HepG2 (cell line): ENCODE measurements around the gene PHACTR1. TPM values are rescaled to one million over a fixed set of nuclear protein-coding genes. Genes with fewer than 3 reads are reported as not detected.

Source experiments
- DMAP1 ChIP-seq: IDR thresholded peaks from 2 replicates; pipeline ENCODE4 v1.6.1; 2016
- HOXD1 ChIP-seq: sonication (generic); formaldehyde crosslinking; IDR thresholded peaks from 2 replicates; pipeline ENCODE4 v1.5.0; 2020; ENCODE audit warnings: missing genetic modification reagents
- KDM5A ChIP-seq: fragments of 200-600 bp; sonication (generic); IDR thresholded peaks from 2 replicates; pipeline ENCODE4 v1.7.0; 2018; ENCODE audit warnings: antibody characterized with exemption, mild to moderate bottlenecking, low read length, borderline replicate concordance
- NR2F1 ChIP-seq, 2 experiments: fragments of 450-650 bp in 1 of 2; formaldehyde crosslinking in 1 of 2; IDR thresholded peaks; 2 replicates each; pipeline versions ENCODE4 v1.5.0 to v1.6.1; 2016 to 2020; ENCODE audit warnings: mild to moderate bottlenecking in 1 of 2, missing compliant biosample characterization in 1 of 2, missing genetic modification reagents in 1 of 2, moderate library complexity in 1 of 2
- RFX5 ChIP-seq: IDR thresholded peaks from 2 replicates; pipeline ENCODE4 v1.6.1; 2011; ENCODE audit warnings: low read depth, low read length, improper control_type of control experiment
- SAP130 ChIP-seq: IDR thresholded peaks from 2 replicates; pipeline ENCODE4 v1.6.1; 2016; ENCODE audit warnings: low read depth
- SNAPC2 ChIP-seq: sonication (generic); formaldehyde crosslinking; IDR thresholded peaks from 2 replicates; pipeline ENCODE4 v1.8.1; 2022; ENCODE audit warnings: mild to moderate bottlenecking, missing genetic modification reagents
- TCF7 ChIP-seq: sonication (generic); IDR thresholded peaks from 2 replicates; pipeline ENCODE4 v1.6.1; 2016; ENCODE audit warnings: antibody characterized with exemption, low read depth
- ZNF484 ChIP-seq: sonication (generic); formaldehyde crosslinking; IDR thresholded peaks from 2 replicates; pipeline ENCODE4 v1.5.1; 2020; ENCODE audit warnings: mild to moderate bottlenecking, low read depth, missing genetic modification reagents, borderline replicate concordance
- ZSCAN30 ChIP-seq: sonication (generic); formaldehyde crosslinking; IDR thresholded peaks from 2 replicates; pipeline ENCODE4 v1.5.0; 2020; ENCODE audit warnings: mild to moderate bottlenecking, missing genetic modification reagents
- polyA plus RNA-seq, 8 experiments: library from polyadenylated mRNA; depleted of rRNA in 3 of 8; stranded (reverse) in 7 of 8; unstranded in 1 of 8; fragments of >200 nt; fragmentation: Illumina TruSeq in 4 of 8; extraction: Trizol in 4 of 8; gene quantifications; 2 replicates each; pipeline versions ENCODE4 v1.2.1 to v1.2.3, GENCODE V29; 2011 to 2016; ENCODE audit warnings: low read depth in 4 of 8, missing spikeins in 1 of 8, mixed read lengths in 1 of 8; ENCODE audit not compliant: insufficient read depth in 1 of 8
- total RNA-seq, 5 experiments: library from RNA; depleted of rRNA; stranded (reverse); fragments of >200 nt; fragmentation: Illumina TruSeq; extraction: Trizol; gene quantifications; 2 replicates each; pipeline ENCODE4 v1.2.3, GENCODE V29; 2016; ENCODE audit warnings: low read depth in 1 of 5
- TF ChIP-seq, protein P1 (sequence below): sonication (generic); formaldehyde crosslinking; IDR thresholded peaks from one replicate; pipeline ENCODE4 v1.5.1; 2020; ENCODE audit warnings: mild to moderate bottlenecking, missing genetic modification reagents; ENCODE audit errors: not compliant biosample characterization
- TF ChIP-seq, protein P2 (sequence below): IDR thresholded peaks from 2 replicates; pipeline ENCODE4 v1.6.1; 2012; ENCODE audit warnings: low read length, improper control_type of control experiment
- TF ChIP-seq, protein P3 (sequence below): sonication (generic); formaldehyde crosslinking; IDR thresholded peaks from 2 replicates; pipeline ENCODE4 v1.8.1; 2023; ENCODE audit warnings: missing genetic modification reagents, inconsistent platforms, borderline replicate concordance
- TF ChIP-seq, protein P4 (sequence below): sonication (generic); formaldehyde crosslinking; IDR thresholded peaks from 2 replicates; pipeline ENCODE4 v1.4.0; 2020; ENCODE audit warnings: missing genetic modification reagents

PHACTR1 gene
- total and polyA plus RNA-seq, 2 of the 13 experiments (the other 11 are each of a cell fraction or from before 2014, with no cell fraction given) = 0.09 TPM; not detected in 1

DNA sequence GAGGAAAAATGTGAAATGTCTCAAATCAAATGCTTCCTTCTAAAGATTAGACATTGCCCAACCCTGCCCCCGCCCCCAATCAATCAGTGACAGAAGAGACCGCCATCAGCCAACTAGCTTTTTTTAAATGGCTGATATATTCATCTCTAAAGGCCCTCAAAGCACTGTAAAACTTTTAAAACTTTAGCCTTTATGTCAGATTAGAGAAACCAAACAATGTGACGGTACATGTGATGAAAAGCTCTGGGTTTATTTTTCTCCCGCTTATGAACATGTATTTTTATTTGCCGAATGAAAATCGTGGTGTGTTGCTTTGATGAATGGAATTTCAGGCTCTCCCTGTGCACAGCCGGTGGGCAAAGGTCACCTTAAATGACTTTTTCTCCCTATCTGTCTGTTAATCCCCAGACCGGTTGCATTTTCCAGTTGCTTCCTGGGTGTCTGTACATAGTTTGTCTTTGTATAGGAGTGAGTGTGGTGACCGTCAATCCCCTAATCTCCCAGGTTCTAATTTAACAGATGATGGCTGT is 573.3 kb downstream of the PHACTR1 start (continued):
- TF ChIP-seq, protein P1, sequence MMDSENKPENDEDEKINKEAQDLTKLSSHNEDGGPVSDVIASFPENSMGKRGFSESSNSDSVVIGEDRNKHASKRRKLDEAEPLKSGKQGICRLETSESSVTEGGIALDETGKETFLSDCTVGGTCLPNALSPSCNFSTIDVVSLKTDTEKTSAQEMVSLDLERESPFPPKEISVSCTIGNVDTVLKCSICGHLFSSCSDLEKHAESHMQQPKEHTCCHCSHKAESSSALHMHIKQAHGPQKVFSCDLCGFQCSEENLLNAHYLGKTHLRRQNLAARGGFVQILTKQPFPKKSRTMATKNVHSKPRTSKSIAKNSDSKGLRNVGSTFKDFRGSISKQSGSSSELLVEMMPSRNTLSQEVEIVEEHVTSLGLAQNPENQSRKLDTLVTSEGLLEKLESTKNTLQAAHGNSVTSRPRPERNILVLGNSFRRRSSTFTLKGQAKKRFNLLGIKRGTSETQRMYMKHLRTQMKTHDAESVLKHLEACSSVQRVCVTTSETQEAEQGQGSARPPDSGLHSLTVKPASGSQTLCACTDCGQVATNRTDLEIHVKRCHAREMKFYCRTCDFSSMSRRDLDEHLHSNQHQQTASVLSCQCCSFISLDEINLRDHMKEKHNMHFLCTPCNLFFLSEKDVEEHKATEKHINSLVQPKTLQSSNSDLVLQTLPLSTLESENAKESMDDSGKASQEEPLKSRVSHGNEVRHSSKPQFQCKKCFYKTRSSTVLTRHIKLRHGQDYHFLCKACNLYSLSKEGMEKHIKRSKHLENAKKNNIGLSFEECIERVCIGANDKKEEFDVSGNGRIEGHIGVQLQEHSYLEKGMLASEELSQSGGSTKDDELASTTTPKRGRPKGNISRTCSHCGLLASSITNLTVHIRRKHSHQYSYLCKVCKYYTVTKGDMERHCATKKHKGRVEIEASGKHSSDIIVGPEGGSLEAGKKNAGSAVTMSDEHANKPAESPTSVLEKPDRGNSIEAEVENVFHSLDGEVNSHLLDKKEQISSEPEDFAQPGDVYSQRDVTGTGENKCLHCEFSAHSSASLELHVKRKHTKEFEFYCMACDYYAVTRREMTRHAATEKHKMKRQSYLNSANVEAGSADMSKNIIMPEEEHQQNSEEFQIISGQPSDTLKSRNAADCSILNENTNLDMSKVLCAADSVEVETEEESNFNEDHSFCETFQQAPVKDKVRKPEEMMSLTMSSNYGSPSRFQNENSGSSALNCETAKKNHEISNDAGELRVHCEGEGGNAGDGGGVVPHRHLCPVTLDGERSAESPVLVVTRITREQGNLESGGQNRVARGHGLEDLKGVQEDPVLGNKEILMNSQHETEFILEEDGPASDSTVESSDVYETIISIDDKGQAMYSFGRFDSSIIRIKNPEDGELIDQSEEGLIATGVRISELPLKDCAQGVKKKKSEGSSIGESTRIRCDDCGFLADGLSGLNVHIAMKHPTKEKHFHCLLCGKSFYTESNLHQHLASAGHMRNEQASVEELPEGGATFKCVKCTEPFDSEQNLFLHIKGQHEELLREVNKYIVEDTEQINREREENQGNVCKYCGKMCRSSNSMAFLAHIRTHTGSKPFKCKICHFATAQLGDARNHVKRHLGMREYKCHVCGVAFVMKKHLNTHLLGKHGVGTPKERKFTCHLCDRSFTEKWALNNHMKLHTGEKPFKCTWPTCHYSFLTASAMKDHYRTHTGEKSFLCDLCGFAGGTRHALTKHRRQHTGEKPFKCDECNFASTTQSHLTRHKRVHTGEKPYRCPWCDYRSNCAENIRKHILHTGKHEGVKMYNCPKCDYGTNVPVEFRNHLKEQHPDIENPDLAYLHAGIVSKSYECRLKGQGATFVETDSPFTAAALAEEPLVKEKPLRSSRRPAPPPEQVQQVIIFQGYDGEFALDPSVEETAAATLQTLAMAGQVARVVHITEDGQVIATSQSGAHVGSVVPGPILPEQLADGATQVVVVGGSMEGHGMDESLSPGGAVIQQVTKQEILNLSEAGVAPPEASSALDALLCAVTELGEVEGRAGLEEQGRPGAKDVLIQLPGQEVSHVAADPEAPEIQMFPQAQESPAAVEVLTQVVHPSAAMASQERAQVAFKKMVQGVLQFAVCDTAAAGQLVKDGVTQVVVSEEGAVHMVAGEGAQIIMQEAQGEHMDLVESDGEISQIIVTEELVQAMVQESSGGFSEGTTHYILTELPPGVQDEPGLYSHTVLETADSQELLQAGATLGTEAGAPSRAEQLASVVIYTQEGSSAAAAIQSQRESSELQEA = no peak
- TF ChIP-seq, protein P2, sequence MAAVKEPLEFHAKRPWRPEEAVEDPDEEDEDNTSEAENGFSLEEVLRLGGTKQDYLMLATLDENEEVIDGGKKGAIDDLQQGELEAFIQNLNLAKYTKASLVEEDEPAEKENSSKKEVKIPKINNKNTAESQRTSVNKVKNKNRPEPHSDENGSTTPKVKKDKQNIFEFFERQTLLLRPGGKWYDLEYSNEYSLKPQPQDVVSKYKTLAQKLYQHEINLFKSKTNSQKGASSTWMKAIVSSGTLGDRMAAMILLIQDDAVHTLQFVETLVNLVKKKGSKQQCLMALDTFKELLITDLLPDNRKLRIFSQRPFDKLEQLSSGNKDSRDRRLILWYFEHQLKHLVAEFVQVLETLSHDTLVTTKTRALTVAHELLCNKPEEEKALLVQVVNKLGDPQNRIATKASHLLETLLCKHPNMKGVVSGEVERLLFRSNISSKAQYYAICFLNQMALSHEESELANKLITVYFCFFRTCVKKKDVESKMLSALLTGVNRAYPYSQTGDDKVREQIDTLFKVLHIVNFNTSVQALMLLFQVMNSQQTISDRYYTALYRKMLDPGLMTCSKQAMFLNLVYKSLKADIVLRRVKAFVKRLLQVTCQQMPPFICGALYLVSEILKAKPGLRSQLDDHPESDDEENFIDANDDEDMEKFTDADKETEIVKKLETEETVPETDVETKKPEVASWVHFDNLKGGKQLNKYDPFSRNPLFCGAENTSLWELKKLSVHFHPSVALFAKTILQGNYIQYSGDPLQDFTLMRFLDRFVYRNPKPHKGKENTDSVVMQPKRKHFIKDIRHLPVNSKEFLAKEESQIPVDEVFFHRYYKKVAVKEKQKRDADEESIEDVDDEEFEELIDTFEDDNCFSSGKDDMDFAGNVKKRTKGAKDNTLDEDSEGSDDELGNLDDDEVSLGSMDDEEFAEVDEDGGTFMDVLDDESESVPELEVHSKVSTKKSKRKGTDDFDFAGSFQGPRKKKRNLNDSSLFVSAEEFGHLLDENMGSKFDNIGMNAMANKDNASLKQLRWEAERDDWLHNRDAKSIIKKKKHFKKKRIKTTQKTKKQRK = no peak
- TF ChIP-seq ZNF484 (CRISPR knock-in tag) (no peak), HOXD1 (no peak), RFX5 (no peak), DMAP1 (peak; percentile 69), SAP130 (CRISPR knock-in tag) (peak; percentile 84), KDM5A (peak; percentile 59; the same call in 1 of the 2 replicates), SNAPC2 (CRISPR knock-in tag) (no peak), NR2F1 (CRISPR knock-in tag; IDR thresholded peaks at IDR 0.05) (peak; percentile 60 to 80; a peak in 3 of 4 replicates), ZSCAN30 (CRISPR knock-in tag) (no peak), TCF7 (peak; percentile 87)
- TF ChIP-seq, protein P3, sequence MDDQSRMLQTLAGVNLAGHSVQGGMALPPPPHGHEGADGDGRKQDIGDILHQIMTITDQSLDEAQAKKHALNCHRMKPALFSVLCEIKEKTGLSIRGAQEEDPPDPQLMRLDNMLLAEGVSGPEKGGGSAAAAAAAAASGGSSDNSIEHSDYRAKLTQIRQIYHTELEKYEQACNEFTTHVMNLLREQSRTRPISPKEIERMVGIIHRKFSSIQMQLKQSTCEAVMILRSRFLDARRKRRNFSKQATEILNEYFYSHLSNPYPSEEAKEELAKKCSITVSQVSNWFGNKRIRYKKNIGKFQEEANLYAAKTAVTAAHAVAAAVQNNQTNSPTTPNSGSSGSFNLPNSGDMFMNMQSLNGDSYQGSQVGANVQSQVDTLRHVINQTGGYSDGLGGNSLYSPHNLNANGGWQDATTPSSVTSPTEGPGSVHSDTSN = no peak
- TF ChIP-seq, protein P4, sequence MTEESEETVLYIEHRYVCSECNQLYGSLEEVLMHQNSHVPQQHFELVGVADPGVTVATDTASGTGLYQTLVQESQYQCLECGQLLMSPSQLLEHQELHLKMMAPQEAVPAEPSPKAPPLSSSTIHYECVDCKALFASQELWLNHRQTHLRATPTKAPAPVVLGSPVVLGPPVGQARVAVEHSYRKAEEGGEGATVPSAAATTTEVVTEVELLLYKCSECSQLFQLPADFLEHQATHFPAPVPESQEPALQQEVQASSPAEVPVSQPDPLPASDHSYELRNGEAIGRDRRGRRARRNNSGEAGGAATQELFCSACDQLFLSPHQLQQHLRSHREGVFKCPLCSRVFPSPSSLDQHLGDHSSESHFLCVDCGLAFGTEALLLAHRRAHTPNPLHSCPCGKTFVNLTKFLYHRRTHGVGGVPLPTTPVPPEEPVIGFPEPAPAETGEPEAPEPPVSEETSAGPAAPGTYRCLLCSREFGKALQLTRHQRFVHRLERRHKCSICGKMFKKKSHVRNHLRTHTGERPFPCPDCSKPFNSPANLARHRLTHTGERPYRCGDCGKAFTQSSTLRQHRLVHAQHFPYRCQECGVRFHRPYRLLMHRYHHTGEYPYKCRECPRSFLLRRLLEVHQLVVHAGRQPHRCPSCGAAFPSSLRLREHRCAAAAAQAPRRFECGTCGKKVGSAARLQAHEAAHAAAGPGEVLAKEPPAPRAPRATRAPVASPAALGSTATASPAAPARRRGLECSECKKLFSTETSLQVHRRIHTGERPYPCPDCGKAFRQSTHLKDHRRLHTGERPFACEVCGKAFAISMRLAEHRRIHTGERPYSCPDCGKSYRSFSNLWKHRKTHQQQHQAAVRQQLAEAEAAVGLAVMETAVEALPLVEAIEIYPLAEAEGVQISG = no peak; the same call in 1 of the 2 replicates
